SK-N-SH (cell line): ENCODE data around the gene NACC1.

Experiments used
- CTCF ChIP-seq: fragments of 200-600 bp; sonication (generic); IDR thresholded peaks from 2 replicates; pipeline ENCODE4 v1.6.1; 2017; ENCODE audit warnings: antibody characterized with exemption, mild to moderate bottlenecking, moderate library complexity
- FOXM1 ChIP-seq: IDR thresholded peaks from 2 replicates; pipeline ENCODE4 v1.4.0; 2012; ENCODE audit warnings: low read depth, mild to moderate bottlenecking
- JUND ChIP-seq: IDR thresholded peaks from 2 replicates; pipeline ENCODE4 v1.4.0; 2012
- MAX ChIP-seq: IDR thresholded peaks from 2 replicates; pipeline ENCODE4 v1.4.0; 2012; ENCODE audit warnings: low read depth
- NRF1 ChIP-seq: IDR thresholded peaks from 2 replicates; pipeline ENCODE4 v1.6.1; 2012; ENCODE audit warnings: low read depth, mild to moderate bottlenecking, low read length
- POLR2AphosphoS5 ChIP-seq: IDR thresholded peaks from 2 replicates; pipeline ENCODE4 v1.6.1; 2012; ENCODE audit warnings: low read depth, low read length
- RCOR1 ChIP-seq: fragments of 150-350 bp; IDR thresholded peaks from 2 replicates; pipeline ENCODE4 v1.6.1; 2017; ENCODE audit warnings: antibody characterized with exemption, low read length
- SIN3A ChIP-seq: IDR thresholded peaks from 2 replicates; pipeline ENCODE4 v1.6.1; 2012; ENCODE audit warnings: low read depth, mild to moderate bottlenecking, low read length, moderate library complexity, borderline replicate concordance
- TEAD4 ChIP-seq: IDR thresholded peaks from 2 replicates; pipeline ENCODE4 v1.4.0; 2012; ENCODE audit warnings: mild to moderate bottlenecking, borderline replicate concordance; ENCODE audit not compliant: insufficient read depth
- USF2 ChIP-seq: fragments of 150-350 bp; IDR thresholded peaks from 2 replicates; pipeline ENCODE4 v1.6.1; 2017; ENCODE audit warnings: antibody characterized with exemption, low read length, low read depth, borderline replicate concordance

GRCh38 chr19:13130886-13131490, 12.9 kb downstream of the NACC1 start:
- TF ChIP-seq SIN3A (no peak), RCOR1 (no peak), MAX (no peak), USF2 (no peak), NRF1 (no peak), TEAD4 (no peak), JUND (no peak), CTCF (no peak), POLR2AphosphoS5 (no peak), FOXM1 (no peak)
